ENCODE data around the gene ALDH5A1.

The ALDH5A1 gene

DNA sequence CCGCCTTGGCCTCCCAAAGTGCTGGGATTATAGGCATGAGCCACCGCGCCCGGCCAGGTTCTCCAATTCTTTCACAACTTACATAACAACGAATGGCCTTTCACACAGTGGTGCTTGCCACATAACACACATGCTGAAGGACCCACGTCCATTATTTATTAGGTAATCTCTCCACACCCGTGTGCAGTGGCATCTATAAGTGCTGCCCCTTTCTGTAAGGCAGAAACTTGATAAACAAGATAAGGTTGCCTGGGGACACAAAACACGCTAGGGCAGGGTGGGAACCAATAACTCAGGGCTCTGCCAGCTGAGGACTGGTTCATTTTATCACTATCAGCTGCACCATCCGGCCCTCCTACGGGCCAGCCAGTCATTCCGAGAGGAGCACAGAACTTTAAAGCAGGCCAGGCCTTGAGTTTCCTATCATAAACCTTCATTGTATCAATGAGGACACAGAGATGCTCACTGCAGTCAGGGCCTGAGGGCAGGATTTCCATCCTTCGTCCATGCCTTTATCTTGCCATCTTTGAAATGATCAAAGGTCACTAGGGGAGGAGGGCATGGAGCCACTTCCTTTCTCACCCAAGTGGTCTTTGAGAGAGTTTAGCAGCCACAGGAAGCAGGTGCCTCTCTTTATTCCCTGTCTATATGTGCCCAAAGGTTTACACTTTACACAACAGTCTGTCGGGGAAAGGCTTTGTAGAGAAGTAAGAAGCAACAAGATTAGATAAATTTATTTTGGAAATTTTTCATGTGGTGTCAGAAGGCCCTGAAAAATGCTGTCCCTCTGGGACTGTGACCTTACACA, 43.0 kb upstream of the ALDH5A1 start:
- H3K4me1 ChIP-seq: no peaks in the 10 kb centered on the region
- H3K36me3 ChIP-seq: peaks cover 0 to 11% (median 6%) of the 10 kb centered on the region in 3 donors
- no peaks in the 10 kb centered on the region for H3K9me3 ChIP-seq
- TF ChIP-seq, protein P1, sequence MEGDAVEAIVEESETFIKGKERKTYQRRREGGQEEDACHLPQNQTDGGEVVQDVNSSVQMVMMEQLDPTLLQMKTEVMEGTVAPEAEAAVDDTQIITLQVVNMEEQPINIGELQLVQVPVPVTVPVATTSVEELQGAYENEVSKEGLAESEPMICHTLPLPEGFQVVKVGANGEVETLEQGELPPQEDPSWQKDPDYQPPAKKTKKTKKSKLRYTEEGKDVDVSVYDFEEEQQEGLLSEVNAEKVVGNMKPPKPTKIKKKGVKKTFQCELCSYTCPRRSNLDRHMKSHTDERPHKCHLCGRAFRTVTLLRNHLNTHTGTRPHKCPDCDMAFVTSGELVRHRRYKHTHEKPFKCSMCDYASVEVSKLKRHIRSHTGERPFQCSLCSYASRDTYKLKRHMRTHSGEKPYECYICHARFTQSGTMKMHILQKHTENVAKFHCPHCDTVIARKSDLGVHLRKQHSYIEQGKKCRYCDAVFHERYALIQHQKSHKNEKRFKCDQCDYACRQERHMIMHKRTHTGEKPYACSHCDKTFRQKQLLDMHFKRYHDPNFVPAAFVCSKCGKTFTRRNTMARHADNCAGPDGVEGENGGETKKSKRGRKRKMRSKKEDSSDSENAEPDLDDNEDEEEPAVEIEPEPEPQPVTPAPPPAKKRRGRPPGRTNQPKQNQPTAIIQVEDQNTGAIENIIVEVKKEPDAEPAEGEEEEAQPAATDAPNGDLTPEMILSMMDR (IDR thresholded peaks at IDR 0.05): no peak
- no peak overlapping the region for H3K4me3 ChIP-seq
- no peak overlapping the region for H3K27ac ChIP-seq
- H3K27me3 ChIP-seq: no peaks in the 10 kb centered on the region
- no peak for DNase-seq
- intact Hi-C loops (cut with DNase I; ENCODE audit: low total_unique reads): no loop called here

DNA sequence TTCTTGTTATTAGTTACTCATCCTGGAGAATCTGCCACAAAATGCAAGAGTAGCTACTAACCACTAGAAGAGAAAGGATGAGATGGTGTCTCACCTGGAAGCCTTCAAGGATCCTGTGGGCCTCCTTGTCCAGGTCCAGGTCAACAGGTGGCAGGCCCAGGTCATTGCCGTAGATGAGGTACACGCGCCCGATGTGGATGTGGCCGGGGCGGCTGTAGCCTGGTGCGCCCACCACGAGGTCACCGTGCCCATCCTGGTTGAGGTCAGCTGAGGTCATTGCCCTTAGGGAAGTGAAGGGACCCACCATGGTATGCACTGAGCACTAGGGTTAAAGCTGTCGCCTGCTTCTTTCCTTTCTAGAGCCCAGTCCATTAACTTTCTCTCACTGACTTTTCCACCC, 40.8 kb upstream of the ALDH5A1 start:
- Histone ChIP-seq H3K9me3 (no peaks in the 10 kb centered on the region), H3K4me1 (no peaks in the 10 kb centered on the region), H3K4me3 (no peak overlapping the region), H3K36me3 (peaks cover 0 to 6% (median 6%) of the 10 kb centered on the region in 3 donors), H3K27me3 (no peaks in the 10 kb centered on the region), H3K27ac (no peak overlapping the region)
- no peak for DNase-seq
- intact Hi-C loops (cut with DNase I; ENCODE audit: low total_unique reads): no loop called here
- TF ChIP-seq, protein P1 (IDR thresholded peaks at IDR 0.05): no peak

DNA sequence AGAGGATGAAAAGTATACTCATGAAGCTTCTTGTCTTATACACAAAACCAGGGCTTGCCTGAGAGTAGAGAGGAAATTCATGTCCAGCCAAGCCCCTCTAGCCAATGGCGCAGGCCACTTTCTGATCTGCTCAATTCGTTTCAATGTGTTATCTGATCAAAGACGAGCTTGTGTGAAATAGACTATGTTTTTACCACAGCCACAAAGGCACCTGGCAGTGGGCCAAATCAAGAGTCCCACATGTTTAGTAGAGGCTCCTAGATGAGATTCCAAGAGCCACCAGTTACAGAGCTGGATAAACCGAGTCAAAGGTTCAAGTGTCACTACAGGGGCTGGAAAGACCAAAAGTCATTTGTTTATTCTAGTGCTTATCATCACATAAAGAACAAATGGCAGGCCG, 40.3 kb upstream of the ALDH5A1 start:
- H3K4me1 ChIP-seq: no peaks in the 10 kb centered on the region
- H3K27ac ChIP-seq: no peak overlapping the region
- no peaks in the 10 kb centered on the region for H3K27me3 ChIP-seq
- no peak overlapping the region for H3K4me3 ChIP-seq
- intact Hi-C loops (cut with DNase I; ENCODE audit: low total_unique reads): no loop called here
- H3K9me3 ChIP-seq: no peaks in the 10 kb centered on the region
- TF ChIP-seq, protein P1 (IDR thresholded peaks at IDR 0.05): no peak
- peaks cover 0 to 6% (median 6%) of the 10 kb centered on the region in 3 donors for H3K36me3 ChIP-seq
- DNase-seq: no peak

DNA sequence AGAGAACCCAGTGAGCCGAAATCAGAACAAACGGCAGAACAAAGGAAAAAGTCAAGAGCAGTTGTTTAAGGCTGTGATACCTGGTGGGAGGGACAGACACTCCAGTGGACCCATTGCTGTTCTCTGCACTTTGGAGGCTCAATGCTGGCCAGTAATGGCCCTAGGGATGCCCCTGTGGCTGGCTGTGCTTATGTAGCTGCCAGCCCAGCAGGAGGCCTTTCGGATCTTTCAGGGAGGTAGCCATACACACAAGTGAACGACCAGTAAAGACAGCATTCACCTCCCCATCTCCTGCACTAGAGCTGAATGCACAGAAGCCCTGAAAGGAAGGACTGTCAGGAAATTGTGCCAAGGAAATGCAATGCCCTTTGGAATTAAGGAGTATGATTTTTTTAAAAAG, 39.7 kb upstream of the ALDH5A1 start:
- no peak for DNase-seq
- TF ChIP-seq, protein P1 (IDR thresholded peaks at IDR 0.05): no peak
- H3K4me1 ChIP-seq: no peaks in the 10 kb centered on the region

DNA sequence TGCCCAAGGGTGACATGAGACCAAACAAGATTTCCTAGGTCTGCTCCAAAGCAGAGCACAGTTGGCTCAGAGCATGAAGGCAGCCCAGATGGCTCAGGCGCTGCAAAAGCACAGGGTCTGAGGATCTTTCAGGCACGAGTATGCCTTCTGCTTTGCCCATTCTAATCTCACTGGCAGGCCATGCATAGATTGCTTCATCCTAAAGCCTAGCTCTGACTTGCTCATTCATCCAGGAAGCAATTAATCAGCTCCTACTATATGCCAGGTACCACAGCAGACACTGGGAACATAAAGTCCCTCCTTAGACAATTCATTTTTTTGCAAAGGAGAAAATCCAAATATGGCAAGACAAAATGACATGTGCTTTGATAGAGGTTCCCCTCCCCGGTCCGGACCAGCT, 36.6 kb upstream of the ALDH5A1 start:
- TF ChIP-seq, protein P1 (IDR thresholded peaks at IDR 0.05): no peak
- intact Hi-C loops (cut with DNase I; ENCODE audit: low total_unique reads): no loop called here
- no peak overlapping the region for H3K4me3 ChIP-seq
- DNase-seq: no peak
- H3K27me3 ChIP-seq: no peaks in the 10 kb centered on the region
- no peaks in the 10 kb centered on the region for H3K4me1 ChIP-seq
- peaks cover 0 to 11% (median 6%) of the 10 kb centered on the region in 3 donors for H3K36me3 ChIP-seq
- no peak overlapping the region for H3K27ac ChIP-seq
- no peaks in the 10 kb centered on the region for H3K9me3 ChIP-seq

More for the DNA sequence above, 39.7 kb upstream of the ALDH5A1 start:
- Histone ChIP-seq H3K27me3 (no peaks in the 10 kb centered on the region), H3K4me3 (no peak overlapping the region), H3K9me3 (no peaks in the 10 kb centered on the region), H3K27ac (no peak overlapping the region), H3K36me3 (peaks cover 0 to 6% (median 6%) of the 10 kb centered on the region in 3 donors)
- intact Hi-C loops (cut with DNase I; ENCODE audit: low total_unique reads): no loop called here
